Activated naive CD8-positive, alpha-beta T cell treated with anti-CD3 and anti-CD28 coated beads, Interleukin-2, amount 10 ng/mL, durations not matched to agents 7 days and 5 days (primary cell): Measurements from ENCODE around the gene NOS3. TPM values are rescaled to one million over a fixed set of nuclear protein-coding genes. Genes with fewer than 3 reads are reported as not detected.

Source experiments
- ATAC-seq: fragments of 150-1000 bp; cut with Tn5 transposase; one replicate; pipeline ENCODE4 v1.10.0; 2021; ENCODE audit warnings: low read depth, moderate library complexity
- POLR2A ChIA-PET: fragments of 350-600 bp; sonication (Branson Sonifier 250); formaldehyde crosslinking; loops from one replicate; lab custom pipeline; 2021; ENCODE audit warnings: antibody characterized with exemption; lab: Charles Lee
- DNase-seq: peaks from one replicate; pipeline ENCODE4 v3.0.0; 2021
- H3K27ac Mint-ChIP-seq: one replicate; pipeline ENCODE4 v1.8.0; 2022; ENCODE audit warnings: mild to moderate bottlenecking, mixed read lengths
- H3K27me3 Mint-ChIP-seq: one replicate; pipeline ENCODE4 v1.8.0; 2022; ENCODE audit warnings: mild to moderate bottlenecking, moderate library complexity, mixed read lengths
- H3K36me3 Mint-ChIP-seq: one replicate; pipeline ENCODE4 v1.8.0; 2021; ENCODE audit warnings: mild to moderate bottlenecking, mixed read lengths
- H3K4me1 Mint-ChIP-seq: one replicate; pipeline ENCODE4 v1.8.0; 2021; ENCODE audit warnings: mixed read lengths
- H3K4me3 Mint-ChIP-seq: one replicate; pipeline ENCODE4 v1.8.0; 2022; ENCODE audit warnings: mild to moderate bottlenecking, moderate library complexity, mixed read lengths
- H3K9me3 Mint-ChIP-seq: one replicate; pipeline ENCODE4 v1.8.0; 2021; ENCODE audit warnings: mixed read lengths
- total RNA-seq, 2 experiments: library from RNA; stranded (reverse); gene quantifications; one replicate each; pipeline ENCODE4 v1.2.3, GENCODE V29; 2021

NOS3 gene
- total RNA-seq, 2 experiments from 2014 or later, result 12.5 to 15.8 TPM

DNA sequence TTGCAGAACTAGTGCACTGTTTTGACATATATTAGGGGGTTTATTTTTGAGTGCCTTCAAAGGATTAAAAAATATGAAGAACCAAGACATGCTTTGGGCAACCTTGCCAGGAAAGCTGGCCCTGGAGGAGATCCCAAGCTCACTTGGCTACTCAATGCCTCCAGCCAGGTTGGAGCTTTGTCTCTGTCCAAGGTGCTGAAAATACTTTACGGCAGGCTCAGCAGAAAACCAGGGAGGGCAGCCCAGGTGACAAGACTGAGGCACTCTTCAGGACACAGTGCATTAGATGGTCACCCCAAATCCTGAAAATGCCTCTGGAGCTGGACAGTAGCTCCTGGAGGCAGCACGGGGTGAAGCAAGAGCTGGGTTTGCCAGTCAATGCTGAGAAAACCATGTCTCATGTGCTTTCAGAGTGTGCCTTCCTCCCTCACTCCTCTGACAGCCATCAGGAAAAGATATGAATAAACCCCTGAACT lies 6.9 kb upstream of the NOS3 start:
- POLR2A ChIA-PET, result no interaction called here

DNA sequence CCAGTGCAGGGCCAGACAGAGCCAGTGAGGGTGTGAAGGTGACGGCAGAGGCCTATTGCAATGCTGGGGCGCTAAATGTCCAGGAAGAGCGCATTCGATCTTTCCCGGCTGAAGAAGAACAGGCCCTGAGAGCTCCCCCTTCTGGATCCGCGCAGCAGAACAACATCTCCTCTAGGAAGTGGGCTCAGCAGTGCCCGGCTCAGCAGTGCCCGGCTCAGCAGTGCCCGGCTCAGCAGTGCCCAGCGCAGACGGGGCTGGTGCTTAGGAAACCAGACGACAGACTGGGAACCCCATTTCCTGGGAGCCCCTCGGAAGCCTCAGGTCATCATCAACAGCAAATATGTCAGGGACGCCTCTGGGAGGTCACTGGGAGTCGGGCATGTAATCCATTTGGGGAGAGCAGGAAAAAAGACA lies 4.7 kb upstream of the NOS3 start:
- POLR2A ChIA-PET, result interaction anchor here (1.0 to 1.1 kb wide), 2 partner anchors 23 to 33 kb away, joined by 3 to 4 read pairs; no protein-coding TSS in a partner anchor
- H3K27ac Mint-ChIP-seq, result no peak overlapping the region
- H3K9me3 Mint-ChIP-seq, result peaks cover 11% of the 10 kb centered on the region
- H3K36me3 Mint-ChIP-seq, result no peaks in the 10 kb centered on the region
- H3K27me3 Mint-ChIP-seq, result peaks cover 59% of the 10 kb centered on the region
- H3K4me3 Mint-ChIP-seq, result no peak overlapping the region
- DNase-seq (no peak), ATAC-seq (peak; percentile 43)
- H3K4me1 Mint-ChIP-seq, result peaks cover 13% of the 10 kb centered on the region

More for the DNA sequence above, 6.9 kb upstream of the NOS3 start:
- peaks cover 73% of the 10 kb centered on the region for H3K27me3 Mint-ChIP-seq
- no peak overlapping the region for H3K4me3 Mint-ChIP-seq
- H3K27ac Mint-ChIP-seq, result no peak overlapping the region
- H3K9me3 Mint-ChIP-seq, result no peaks in the 10 kb centered on the region
- peaks cover 13% of the 10 kb centered on the region for H3K4me1 Mint-ChIP-seq
- H3K36me3 Mint-ChIP-seq, result no peaks in the 10 kb centered on the region
- DNase-seq, result no peak
- no peak for ATAC-seq

DNA sequence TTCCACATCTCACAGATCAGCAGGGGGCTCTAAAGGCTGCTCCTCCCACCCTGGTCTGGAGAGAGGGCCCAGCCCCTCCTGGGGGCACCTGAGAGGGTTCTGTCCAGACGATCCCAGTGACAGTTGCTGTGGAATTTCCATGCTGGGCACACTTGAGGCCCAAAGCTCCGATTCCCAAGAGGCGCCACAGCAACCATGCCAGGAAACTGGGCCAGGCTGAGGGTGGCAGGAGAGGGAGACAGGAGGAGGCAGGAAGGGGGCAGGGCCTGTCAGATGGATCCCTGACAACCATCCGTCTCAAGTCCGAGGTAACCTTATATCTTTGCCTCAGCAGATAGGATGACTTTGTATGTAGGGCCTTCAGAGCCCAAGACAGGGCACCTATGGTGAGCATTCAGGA lies 4.3 kb upstream of the NOS3 start:
- ATAC-seq (no peak), DNase-seq (no peak)
- Mint-ChIP-seq H3K9me3 (peaks cover 13% of the 10 kb centered on the region), H3K36me3 (no peaks in the 10 kb centered on the region), H3K4me1 (peaks cover 13% of the 10 kb centered on the region), H3K4me3 (no peak overlapping the region), H3K27ac (no peak overlapping the region), H3K27me3 (peaks cover 55% of the 10 kb centered on the region)
- POLR2A ChIA-PET, result interaction anchor here (0.7 to 1.1 kb wide), 2 partner anchors 23 to 28 kb away, joined by 3 to 4 read pairs; no protein-coding TSS in a partner anchor

DNA sequence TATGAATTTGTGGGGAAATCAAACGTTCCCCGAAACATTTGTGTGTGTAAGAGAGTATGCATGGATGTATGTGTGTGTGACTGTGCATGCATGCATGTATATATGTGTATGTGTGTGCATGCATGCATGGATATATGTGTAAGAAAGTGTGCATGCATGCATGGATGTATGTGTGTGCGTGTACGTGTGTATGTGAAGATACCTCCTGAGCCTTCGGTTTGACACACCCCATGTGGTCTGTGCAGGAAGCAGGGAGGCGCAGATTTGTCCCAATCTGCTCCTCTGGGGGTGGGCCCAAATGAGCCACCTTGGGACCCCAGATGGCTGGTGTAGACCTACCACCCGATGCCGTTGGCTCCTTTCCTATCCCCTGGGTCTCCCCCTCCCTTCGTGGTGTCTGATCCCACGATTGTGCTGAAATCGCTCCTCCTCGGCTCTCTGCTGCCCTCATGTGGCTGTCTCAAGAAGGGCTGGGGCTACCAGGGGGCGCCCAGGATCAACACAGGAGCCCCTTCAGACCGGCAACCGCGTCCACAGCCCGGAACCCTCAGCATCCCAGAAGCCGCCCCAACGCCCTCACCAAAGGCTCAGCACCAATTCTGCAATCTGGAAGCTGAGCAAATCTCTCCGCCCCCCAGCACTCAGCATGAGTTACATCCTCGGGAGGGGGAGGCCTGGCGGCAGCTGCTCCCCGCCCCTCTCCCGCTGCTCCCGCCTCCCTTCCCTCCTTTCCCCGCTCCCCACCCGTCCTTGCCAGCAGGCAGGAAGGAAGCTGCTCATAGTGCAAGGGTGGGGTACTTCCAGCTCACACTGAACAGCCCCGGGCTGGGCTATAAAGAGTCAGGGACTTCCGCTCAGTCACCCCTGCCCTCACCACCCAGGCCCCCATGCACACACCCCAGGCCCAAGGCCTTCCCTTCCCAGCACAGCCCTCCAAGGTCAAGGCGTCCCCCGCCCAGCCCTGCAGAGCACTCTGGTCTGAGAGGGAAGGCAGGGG lies 2.3 kb upstream of the NOS3 start:
- POLR2A ChIA-PET, result interaction anchor here (1.1 kb wide), 1 partner anchor 27 kb away, joined by 5 read pairs; no protein-coding TSS in a partner anchor
- H3K4me1 Mint-ChIP-seq, result peaks cover 14% of the 10 kb centered on the region
- DNase-seq (peak; percentile 79), ATAC-seq (peak; percentile 72)
- peaks cover 36% of the 10 kb centered on the region for H3K27me3 Mint-ChIP-seq
- no peak overlapping the region for H3K27ac Mint-ChIP-seq
- peaks cover 1% of the 10 kb centered on the region for H3K36me3 Mint-ChIP-seq
- H3K4me3 Mint-ChIP-seq, result peak overlapping the region; percentile 66
- H3K9me3 Mint-ChIP-seq, result peaks cover 13% of the 10 kb centered on the region

DNA sequence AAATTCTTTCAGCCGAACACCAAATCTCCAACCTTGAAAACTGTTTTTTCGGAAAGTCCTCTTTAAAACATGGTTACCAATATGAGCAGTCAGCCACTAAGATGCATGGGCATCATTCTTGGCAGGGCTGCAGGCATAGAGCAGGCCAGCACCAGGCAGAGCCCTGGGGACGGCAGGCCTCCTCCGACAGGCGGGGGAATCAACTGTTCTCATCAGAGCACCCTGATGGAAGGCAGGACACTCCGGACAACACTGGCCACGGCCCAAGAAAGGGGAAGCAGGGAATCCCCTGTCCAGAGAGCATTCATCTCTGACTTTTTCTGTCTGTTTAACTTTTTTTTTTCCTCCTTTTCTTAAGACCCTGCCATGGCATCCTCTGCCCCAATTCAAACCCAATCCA lies 1.4 kb upstream of the NOS3 start:
- peaks cover 18% of the 10 kb centered on the region for H3K4me1 Mint-ChIP-seq
- no peak overlapping the region for H3K27ac Mint-ChIP-seq
- H3K36me3 Mint-ChIP-seq, result peaks cover 1% of the 10 kb centered on the region
- H3K9me3 Mint-ChIP-seq, result peaks cover 13% of the 10 kb centered on the region
- ATAC-seq, result no peak
- H3K4me3 Mint-ChIP-seq, result no peak overlapping the region
- POLR2A ChIA-PET, result interaction anchor here (1.1 kb wide), 1 partner anchor 28 kb away, joined by 5 read pairs; no protein-coding TSS in a partner anchor
- peaks cover 27% of the 10 kb centered on the region for H3K27me3 Mint-ChIP-seq
- DNase-seq, result no peak

DNA sequence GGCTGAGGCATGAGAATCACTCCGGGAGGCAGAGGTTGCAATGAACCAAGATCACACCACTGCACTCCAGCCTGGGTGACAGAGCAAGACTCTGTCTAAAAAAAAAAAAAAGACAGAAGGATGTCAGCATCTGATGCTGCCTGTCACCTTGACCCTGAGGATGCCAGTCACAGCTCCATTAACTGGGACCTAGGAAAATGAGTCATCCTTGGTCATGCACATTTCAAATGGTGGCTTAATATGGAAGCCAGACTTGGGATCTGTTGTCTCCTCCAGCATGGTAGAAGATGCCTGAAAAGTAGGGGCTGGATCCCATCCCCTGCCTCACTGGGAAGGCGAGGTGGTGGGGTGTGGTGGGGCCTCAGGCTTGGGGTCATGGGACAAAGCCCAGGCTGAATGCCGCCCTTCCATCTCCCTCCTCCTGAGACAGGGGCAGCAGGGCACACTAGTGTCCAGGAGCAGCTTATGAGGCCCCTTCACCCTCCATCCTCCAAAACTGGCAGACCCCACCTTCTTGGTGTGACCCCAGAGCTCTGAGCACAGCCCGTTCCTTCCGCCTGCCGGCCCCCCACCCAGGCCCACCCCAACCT lies 1.3 kb downstream of the NOS3 start:
- DNase-seq, result no peak
- H3K27ac Mint-ChIP-seq, result no peak overlapping the region
- H3K27me3 Mint-ChIP-seq, result peaks cover 15% of the 10 kb centered on the region
- peaks cover 13% of the 10 kb centered on the region for H3K9me3 Mint-ChIP-seq
- peaks cover 17% of the 10 kb centered on the region for H3K4me1 Mint-ChIP-seq
- H3K36me3 Mint-ChIP-seq, result peaks cover 1% of the 10 kb centered on the region
- no peak overlapping the region for H3K4me3 Mint-ChIP-seq
- POLR2A ChIA-PET, result interaction anchor here (0.7 to 4.2 kb wide), 2 partner anchors 15 to 48 kb away, joined by 3 to 30 read pairs; no protein-coding TSS in a partner anchor
- ATAC-seq, result no peak

DNA sequence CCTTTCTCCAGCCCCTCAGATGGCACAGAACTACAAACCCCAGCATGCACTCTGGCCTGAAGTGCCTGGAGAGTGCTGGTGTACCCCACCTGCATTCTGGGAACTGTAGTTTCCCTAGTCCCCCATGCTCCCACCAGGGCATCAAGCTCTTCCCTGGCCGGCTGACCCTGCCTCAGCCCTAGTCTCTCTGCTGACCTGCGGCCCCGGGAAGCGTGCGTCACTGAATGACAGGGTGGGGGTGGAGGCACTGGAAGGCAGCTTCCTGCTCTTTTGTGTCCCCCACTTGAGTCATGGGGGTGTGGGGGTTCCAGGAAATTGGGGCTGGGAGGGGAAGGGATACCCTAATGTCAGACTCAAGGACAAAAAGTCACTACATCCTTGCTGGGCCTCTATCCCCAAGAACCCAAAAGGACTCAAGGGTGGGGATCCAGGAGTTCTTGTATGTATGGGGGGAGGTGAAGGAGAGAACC lies 2.1 kb downstream of the NOS3 start:
- peak; percentile 26 for ATAC-seq
- DNase-seq, result no peak
- H3K9me3 Mint-ChIP-seq, result peaks cover 13% of the 10 kb centered on the region
- H3K4me1 Mint-ChIP-seq, result peaks cover 20% of the 10 kb centered on the region
- no peak overlapping the region for H3K4me3 Mint-ChIP-seq
- H3K36me3 Mint-ChIP-seq, result peaks cover 1% of the 10 kb centered on the region
- peaks cover 9% of the 10 kb centered on the region for H3K27me3 Mint-ChIP-seq
- POLR2A ChIA-PET, result interaction anchor here (4.2 kb wide), 1 partner anchor 14 kb away, joined by 30 read pairs; no protein-coding TSS in a partner anchor
- H3K27ac Mint-ChIP-seq, result peak overlapping the region; percentile 31

DNA sequence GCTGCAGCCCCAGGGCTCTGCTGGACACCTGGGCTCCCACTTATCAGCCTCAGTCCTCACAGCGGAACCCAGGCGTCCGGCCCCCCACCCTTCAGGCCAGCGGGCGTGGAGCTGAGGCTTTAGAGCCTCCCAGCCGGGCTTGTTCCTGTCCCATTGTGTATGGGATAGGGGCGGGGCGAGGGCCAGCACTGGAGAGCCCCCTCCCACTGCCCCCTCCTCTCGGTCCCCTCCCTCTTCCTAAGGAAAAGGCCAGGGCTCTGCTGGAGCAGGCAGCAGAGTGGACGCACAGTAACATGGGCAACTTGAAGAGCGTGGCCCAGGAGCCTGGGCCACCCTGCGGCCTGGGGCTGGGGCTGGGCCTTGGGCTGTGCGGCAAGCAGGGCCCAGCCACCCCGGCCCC lies 2.7 kb downstream of the NOS3 start:
- ATAC-seq, result no peak
- H3K27me3 Mint-ChIP-seq, result peaks cover 5% of the 10 kb centered on the region
- no peak for DNase-seq
- peaks cover 1% of the 10 kb centered on the region for H3K36me3 Mint-ChIP-seq
- no peak overlapping the region for H3K4me3 Mint-ChIP-seq
- no peak overlapping the region for H3K27ac Mint-ChIP-seq
- peaks cover 15% of the 10 kb centered on the region for H3K4me1 Mint-ChIP-seq
- peaks cover 13% of the 10 kb centered on the region for H3K9me3 Mint-ChIP-seq
- POLR2A ChIA-PET, result interaction anchor here (0.7 to 4.2 kb wide), 3 partner anchors 13 to 28 kb away, joined by 3 to 30 read pairs (median 3); no protein-coding TSS in a partner anchor

DNA sequence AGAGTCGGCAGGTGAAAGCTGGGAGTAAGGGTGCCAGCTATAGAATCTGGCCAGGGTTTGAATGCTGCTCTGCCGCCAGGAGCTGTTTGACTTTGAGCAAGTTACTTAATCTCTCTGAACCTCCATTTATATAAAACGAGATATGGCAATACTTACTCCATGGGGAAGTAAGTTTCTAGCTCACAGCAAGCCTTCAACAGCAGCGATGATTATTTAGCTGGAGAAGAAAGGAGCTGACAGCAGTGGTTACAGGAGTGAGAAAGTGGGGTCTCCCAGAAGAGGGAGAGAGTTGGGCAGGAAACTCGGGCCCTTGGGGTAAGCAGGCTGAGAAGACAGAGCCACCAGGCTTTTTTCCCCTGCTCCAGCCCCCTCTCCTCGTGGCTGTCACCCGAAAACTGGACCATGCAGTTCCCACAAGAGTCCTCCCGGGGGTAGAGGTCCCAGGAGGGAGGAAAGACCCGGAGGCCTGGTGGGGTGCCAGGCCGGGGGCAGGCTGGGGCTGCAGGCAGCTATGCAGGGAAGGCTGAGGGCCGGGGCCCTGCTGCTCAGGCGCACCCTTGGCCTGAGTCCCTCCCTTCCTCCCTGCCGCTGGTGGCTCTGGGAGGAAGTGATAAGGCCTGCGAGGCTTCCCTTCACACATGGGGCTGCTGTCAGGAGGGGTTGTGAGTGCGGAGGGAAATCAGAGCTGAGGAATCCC lies 3.5 kb downstream of the NOS3 start:
- ATAC-seq (peak; percentile 88), DNase-seq (no peak)
- POLR2A ChIA-PET, result interaction anchor here (0.7 to 4.2 kb wide), 8 partner anchors 12 to 233 kb away, joined by 3 to 30 read pairs (median 3); partner anchors contain the start of gene ABCF2
- H3K9me3 Mint-ChIP-seq, result peaks cover 13% of the 10 kb centered on the region
- peak overlapping the region; percentile 60 for H3K27ac Mint-ChIP-seq
- peaks cover 5% of the 10 kb centered on the region for H3K27me3 Mint-ChIP-seq
- H3K4me1 Mint-ChIP-seq, result peaks cover 13% of the 10 kb centered on the region
- H3K36me3 Mint-ChIP-seq, result peaks cover 1% of the 10 kb centered on the region
- H3K4me3 Mint-ChIP-seq, result peak overlapping the region; percentile 57

DNA sequence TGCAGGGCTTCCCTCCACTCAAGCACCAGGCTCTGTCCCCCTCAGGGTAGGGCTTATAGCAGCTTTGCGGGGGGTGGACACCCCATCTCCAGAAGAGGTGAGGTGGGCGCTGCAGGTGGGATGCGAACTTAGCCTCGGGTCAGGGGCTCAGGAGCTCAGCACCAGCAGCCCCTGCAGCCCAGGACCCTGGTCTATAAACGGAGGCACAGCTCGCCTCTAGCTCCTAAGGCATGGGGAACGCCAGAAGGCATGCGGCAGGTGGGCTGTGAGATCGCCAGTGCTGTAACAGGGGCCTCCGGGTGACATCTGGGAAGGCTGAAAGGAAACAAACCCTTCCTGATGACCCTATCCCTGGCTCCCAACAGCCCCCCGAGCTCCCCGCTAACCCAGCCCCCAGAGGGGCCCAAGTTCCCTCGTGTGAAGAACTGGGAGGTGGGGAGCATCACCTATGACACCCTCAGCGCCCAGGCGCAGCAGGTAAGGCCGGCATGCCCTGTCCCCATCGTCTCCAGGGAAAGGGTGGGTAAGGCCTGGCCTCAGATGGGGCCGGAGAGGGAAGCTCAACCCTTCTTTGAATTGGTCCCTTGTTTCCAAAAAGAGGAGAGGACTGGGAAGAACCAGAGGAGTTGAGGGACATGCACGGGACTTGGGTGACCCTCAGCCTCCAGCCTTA lies 4.2 kb downstream of the NOS3 start:
- Mint-ChIP-seq H3K27ac (peak overlapping the region; percentile 58), H3K4me1 (peaks cover 13% of the 10 kb centered on the region), H3K4me3 (peak overlapping the region; percentile 57), H3K27me3 (peaks cover 2% of the 10 kb centered on the region), H3K9me3 (peaks cover 9% of the 10 kb centered on the region), H3K36me3 (peaks cover 1% of the 10 kb centered on the region)
- DNase-seq (no peak), ATAC-seq (no peak)
- POLR2A ChIA-PET, result interaction anchor here (0.7 to 4.2 kb wide), 6 partner anchors 12 to 232 kb away, joined by 3 to 30 read pairs (median 3); partner anchors contain the start of gene ABCF2

DNA sequence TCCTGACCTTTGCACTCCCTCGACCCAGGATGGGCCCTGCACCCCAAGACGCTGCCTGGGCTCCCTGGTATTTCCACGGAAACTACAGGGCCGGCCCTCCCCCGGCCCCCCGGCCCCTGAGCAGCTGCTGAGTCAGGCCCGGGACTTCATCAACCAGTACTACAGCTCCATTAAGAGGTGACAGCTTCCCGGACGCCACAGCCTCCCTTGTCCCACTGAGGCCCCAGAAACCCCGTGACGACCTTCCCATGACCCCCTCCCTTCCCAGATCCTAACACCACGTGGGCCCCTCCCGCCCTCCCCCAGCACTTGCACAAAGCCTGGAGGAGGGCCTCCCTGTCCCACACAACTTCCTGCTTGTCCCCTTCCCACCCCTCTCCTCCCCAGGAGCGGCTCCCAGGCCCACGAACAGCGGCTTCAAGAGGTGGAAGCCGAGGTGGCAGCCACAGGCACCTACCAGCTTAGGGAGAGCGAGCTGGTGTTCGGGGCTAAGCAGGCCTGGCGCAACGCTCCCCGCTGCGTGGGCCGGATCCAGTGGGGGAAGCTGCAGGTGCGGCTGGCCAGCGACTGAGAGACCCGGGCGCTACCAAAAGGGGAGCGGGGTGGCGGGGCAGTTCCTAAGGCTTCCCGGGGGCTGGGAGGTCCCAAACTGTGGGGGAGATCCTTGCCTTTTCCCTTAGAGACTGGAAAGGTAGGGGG lies 5.7 kb downstream of the NOS3 start:
- POLR2A ChIA-PET, result interaction anchor here (0.6 to 1.1 kb wide), 2 partner anchors 17 to 25 kb away, joined by 3 to 4 read pairs; no protein-coding TSS in a partner anchor
- ATAC-seq (no peak), DNase-seq (no peak)
- no peak overlapping the region for H3K27ac Mint-ChIP-seq
- H3K27me3 Mint-ChIP-seq, result no peaks in the 10 kb centered on the region
- no peaks in the 10 kb centered on the region for H3K9me3 Mint-ChIP-seq
- peak overlapping the region; percentile 28 for H3K4me3 Mint-ChIP-seq
- H3K4me1 Mint-ChIP-seq, result peaks cover 15% of the 10 kb centered on the region
- H3K36me3 Mint-ChIP-seq, result peaks cover 1% of the 10 kb centered on the region
